Measurements from ENCODE around the gene TMA16.
A peak's percentile ranks its signal among the peaks of the same experiment; 100 is the strongest.

Gene TMA16

DNA sequence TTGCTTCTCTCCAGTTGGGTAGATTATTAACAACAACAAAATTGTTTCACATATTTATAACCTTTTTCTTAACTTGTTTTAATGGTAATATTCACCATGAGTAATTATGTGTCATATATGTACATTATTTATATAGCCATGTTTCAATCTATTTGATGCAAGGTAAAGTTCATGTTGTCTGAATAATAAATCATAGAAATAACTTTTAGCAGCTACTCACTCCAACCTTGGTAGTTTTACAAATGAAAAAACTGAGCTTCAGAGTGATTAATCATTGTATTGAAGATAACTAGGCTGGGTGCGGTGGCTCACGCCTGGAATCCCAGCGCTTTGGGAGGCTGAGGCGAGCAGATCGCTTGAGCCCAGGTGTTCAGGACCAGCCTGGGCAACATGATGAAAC, 46.0 kb downstream of the TMA16 start:
- in situ Hi-C loops (cut with HindIII; ENCODE audit: low sequenced_read_pairs), result loop anchor here (25.0 kb wide), 2 partner anchors 1053 to 1978 kb away; no protein-coding TSS in a partner anchor
- TF ChIP-seq CTCF (IDR thresholded peaks at IDR 0.05; ENCODE audit: low read depth, low read length, missing control alignments), result no peak
- no peak for DNase-seq (ENCODE audit: low read depth)
- no peak overlapping the region for H3K4me3 ChIP-seq (ENCODE audit: low read depth, low read length)

DNA sequence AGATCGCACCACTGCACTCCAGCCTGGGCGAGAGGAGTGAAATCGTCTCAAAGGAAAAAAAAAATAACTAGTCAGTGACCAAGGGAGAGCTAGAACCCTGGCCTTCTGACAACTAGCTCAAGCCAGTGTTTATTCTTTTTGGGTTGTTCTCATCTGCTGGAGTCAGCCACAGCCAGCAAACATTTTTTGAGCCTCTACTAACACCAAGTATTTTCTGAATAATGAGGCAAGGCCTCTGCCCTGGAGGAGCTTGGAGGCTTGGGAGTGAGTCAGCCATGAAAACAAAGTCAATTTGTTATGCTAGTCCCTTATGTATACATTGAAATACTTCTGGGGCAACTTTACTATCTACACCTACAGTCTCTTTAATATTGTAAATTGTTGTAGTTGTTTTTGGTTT, 46.5 kb downstream of the TMA16 start:
- H3K4me3 ChIP-seq (ENCODE audit: low read depth, low read length), result no peak overlapping the region
- in situ Hi-C loops (cut with HindIII; ENCODE audit: low sequenced_read_pairs), result loop anchor here (25.0 kb wide), 2 partner anchors 1054 to 1979 kb away; no protein-coding TSS in a partner anchor
- no peak for TF ChIP-seq CTCF (IDR thresholded peaks at IDR 0.05; ENCODE audit: low read depth, low read length, missing control alignments)
- peak; percentile 92 for DNase-seq (ENCODE audit: low read depth)

DNA sequence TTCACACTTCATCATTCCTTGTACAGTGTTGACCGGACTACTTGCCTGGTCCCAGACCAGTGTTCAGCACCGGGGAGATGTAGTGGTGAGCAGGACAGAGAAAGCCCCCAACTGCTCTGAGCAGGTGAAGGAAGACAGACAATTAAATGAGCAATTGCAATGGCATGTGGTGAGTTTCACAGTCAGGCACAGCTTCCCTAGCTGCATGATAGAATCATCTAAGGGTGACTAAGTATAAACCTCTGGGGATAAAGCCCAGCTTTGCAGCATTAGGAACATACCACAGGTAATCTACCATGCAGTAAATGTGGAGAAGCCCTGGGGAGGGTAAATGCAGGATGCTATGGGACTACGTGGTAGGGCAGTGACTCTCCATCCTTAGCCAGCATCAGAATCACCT, 47.8 kb downstream of the TMA16 start:
- in situ Hi-C loops (cut with HindIII; ENCODE audit: low sequenced_read_pairs), result loop anchor here (25.0 kb wide), 2 partner anchors 1055 to 1980 kb away; no protein-coding TSS in a partner anchor
- no peak for TF ChIP-seq CTCF (IDR thresholded peaks at IDR 0.05; ENCODE audit: low read depth, low read length, missing control alignments)
- H3K4me3 ChIP-seq (ENCODE audit: low read depth, low read length), result no peak overlapping the region
- DNase-seq (ENCODE audit: low read depth), result peak; percentile 28

DNA sequence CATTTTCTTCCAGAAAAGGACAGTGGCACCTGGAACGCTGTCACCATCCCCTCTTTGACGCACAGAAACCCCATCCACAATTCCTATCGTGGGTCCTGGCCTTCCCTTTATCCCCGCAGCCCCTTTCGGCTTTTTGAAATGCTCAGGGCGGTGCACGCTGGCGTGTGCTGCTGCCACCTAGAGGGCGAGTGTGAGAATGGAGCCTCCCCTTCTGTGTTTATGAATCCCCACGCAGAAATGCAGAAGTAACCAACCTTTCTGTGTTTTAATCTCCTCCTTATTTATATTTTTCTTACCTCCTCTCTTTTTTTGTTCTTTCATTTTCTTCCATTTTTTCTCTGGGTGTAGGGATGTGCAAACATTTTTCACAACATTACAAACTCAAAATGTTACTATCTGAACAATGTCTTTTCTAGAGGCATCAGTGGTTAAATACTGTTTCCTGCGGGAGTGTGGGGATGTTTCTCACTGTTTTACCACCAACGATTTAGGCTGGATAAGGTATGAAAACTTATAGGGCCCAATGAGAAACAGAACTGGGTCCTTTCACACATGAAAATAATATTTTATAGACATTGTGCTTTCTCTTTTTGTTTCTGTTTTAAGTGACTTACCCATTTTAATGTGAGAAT, 50.0 kb downstream of the TMA16 start:
- no peak for DNase-seq (ENCODE audit: low read depth)
- in situ Hi-C loops (cut with HindIII; ENCODE audit: low sequenced_read_pairs), result loop anchor here (25.0 kb wide), 2 partner anchors 1057 to 1982 kb away; no protein-coding TSS in a partner anchor
- TF ChIP-seq CTCF (IDR thresholded peaks at IDR 0.05; ENCODE audit: low read depth, low read length, missing control alignments), result peak; percentile 98
- no peak overlapping the region for H3K4me3 ChIP-seq (ENCODE audit: low read depth, low read length)

DNA sequence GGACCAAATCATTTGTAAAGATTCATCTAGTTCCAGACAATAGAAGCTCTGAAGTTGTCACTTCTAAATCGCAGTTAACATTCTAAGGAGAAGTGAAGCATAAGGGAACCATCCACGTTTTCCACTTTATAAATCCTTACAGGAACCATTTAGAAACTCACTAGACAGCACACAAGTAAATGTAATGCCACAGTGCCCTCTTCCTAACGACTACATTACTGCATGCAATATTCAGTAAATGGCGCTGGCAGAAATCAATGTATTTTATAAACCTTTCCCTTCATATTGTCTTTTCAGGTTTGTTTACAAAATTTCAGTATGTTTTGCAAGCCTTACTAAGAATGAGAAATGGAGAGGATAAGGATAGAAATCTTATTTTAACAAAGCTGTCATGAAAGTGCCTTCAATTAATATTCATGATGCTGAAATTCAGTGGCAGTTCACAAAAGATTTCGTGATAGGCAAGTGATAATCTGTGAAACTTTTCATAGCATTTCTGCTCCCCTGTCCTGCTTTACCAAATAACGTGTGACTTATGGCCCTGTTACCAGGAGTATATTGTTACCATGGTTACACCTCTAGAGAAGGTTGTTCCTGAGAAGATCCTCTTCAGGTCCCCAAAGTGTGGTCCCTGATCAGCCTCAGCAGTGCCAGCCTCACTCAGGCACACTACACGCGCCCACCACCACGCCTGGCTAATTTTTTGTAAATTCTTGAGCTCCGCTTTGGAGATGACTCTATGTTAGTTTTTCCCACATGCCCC, 54.2 kb downstream of the TMA16 start:
- DNase-seq (ENCODE audit: low read depth), result peak; percentile 57
- H3K4me3 ChIP-seq (ENCODE audit: low read depth, low read length), result no peak overlapping the region
- peak; percentile 59 for TF ChIP-seq CTCF (IDR thresholded peaks at IDR 0.05; ENCODE audit: low read depth, low read length, missing control alignments)
- in situ Hi-C loops (cut with HindIII; ENCODE audit: low sequenced_read_pairs), result loop anchor here (25.0 kb wide), 2 partner anchors 1061 to 1986 kb away; no protein-coding TSS in a partner anchor

DNA sequence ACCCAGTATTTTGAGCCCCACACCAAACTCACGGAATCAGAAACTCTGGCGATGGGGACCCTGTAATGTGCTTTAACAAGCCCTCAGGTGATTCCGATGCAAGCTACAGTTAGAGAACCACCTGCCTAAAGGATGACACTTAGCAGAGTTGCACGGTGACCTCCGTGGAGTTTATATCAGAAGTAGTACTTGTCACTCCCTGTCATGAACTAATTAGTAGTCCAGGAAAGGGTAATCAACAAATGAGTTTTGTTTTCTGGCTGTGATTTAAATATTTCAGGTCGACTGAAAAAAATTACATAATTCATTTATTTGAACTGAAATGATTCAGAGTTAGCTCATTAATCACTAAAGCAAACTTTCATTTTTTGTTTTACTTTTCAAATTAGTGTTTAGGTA, 56.4 kb downstream of the TMA16 start:
- no peak for TF ChIP-seq CTCF (IDR thresholded peaks at IDR 0.05; ENCODE audit: low read depth, low read length, missing control alignments)
- in situ Hi-C loops (cut with HindIII; ENCODE audit: low sequenced_read_pairs), result loop anchor here (25.0 kb wide), 1 partner anchor 461 kb away; no protein-coding TSS in a partner anchor
- DNase-seq (ENCODE audit: low read depth), result no peak
- H3K4me3 ChIP-seq (ENCODE audit: low read depth, low read length), result no peak overlapping the region

Data from astrocyte of the cerebellum (primary cell).